Stimulated activated CD8-positive, alpha-beta memory T cell treated with anti-CD3 and anti-CD28 coated beads, Interleukin-15, amount 100 ng/mL, for 1 hour (primary cell): ENCODE results near the gene MTUS2.
"Not testable (repeated sequence)": the region's sequence is repeated elsewhere in the genome, so short reads cannot be mapped to it uniquely, and the experiment has no call there.

Experiments
- DNase-seq: peaks from one replicate; pipeline ENCODE4 v3.0.0-alpha.2; 2020; ENCODE audit warnings: low read depth

MTUS2 gene

GRCh38 chr13:29164116-29164515 is 344.0 kb downstream of the MTUS2 start:
- DNase-seq, result no peak

DNA sequence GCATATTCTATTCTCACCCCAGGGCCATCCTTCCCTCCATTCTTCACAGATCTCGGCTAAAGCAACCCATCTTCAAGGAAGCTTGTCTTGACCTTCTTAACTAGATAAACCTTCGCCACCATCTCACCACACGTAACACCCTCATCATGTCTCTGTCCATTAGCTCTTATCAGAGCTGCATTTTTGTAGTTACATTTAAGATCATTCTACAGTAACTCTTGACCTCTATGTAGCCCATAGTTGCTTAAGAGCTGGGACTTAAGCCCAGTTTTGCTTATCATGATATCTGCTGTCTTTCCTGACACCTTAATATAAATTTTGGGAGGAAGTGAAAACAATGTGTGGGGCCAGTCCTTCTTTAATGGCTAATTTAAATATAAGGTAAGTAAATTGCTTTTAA is 345.1 kb downstream of the MTUS2 start:
- DNase-seq, result no peak

- DNase-seq, result no peak
Measured at GRCh38 chr13:29165840-29166239, 345.7 kb downstream of the MTUS2 start.

- DNase-seq, result no peak
Measured at GRCh38 chr13:29170436-29171082, 350.4 kb downstream of the MTUS2 start.

GRCh38 chr13:29171244-29171643 is 351.1 kb downstream of the MTUS2 start:
- DNase-seq, result no peak

DNA sequence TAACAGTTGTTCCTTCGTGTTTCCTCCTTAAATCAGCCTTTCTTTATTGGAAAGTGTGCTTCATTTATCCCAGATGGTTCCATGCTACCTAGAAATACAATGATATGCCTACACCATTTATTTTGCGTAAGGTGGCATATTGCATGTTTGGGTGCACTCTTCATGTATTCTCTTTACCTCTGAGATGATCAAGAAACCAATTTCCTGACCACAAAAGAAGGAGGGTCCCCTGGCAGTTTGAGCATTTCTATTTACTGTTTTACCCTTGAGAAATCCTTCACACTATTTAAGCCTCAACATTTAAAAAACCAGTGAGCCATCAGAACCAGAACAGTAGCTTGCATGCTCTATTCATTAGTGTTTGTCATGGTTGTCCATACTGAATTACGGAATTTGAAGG is 354.0 kb downstream of the MTUS2 start:
- no peak for DNase-seq

DNA sequence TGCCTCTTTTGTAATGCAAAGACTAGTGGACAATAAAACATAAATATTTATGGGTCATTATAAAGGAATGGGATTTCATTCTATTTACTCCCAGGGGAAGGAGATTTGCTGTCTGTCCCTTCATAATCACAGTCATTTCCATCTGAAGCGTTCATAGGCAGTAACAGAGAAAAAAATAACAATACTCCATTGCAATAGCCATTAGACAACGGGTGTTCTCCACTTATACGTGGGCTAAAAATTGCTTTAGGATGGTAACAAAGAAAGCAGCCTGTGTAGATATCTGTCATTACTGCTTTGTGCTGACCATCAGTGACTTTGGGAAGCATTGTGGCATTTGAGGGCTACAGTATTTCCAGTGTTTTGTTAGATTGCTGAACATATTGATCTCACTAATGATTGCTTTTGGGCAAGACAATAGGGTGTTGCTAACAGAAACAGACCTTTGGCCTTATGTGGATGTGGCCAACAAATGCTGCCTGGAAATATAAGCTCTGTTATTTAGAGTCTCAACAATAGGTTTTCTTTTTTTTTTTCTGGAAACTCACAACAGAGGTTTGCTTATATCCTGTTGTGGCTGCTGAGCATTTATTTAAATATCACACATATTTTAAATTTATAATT is 355.2 kb downstream of the MTUS2 start:
- no peak for DNase-seq

DNA sequence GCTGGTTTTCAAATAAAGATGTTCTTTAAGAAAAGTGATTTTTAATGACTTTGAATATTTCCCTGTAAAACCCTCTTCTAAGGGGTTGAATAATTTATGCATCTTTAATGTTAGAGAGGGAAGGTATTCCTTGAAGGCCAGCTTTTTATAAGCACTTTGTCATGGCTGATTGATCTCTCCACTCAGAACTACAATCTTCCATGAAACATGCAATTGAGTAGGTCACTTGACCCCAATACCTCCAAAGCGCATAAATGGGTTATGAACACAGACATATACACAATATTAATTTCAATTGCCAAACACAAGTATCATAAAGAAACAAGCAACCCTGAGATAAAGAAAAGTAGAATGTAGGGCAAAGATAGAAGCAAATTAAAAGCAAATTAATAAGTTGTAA is 359.9 kb downstream of the MTUS2 start:
- DNase-seq, result no peak

DNA sequence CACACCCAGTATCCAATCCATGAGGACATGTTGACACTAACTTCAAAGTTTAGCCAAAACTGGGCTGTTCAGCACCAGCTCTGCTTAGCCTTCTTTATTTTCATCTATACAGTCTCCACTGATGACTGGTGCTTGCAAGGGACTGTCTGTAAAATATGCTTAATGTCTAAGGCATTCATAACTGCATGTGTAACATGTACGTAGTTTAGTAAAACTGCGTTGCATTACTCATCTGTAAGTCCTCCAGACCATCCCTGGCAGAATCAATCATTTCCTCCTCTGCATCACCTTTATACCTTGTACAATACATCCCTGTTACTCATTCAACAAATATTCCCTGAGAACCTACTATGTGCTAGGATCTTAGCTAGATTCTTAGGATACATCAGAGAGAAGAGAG is 362.1 kb downstream of the MTUS2 start:
- DNase-seq, result no peak

DNA sequence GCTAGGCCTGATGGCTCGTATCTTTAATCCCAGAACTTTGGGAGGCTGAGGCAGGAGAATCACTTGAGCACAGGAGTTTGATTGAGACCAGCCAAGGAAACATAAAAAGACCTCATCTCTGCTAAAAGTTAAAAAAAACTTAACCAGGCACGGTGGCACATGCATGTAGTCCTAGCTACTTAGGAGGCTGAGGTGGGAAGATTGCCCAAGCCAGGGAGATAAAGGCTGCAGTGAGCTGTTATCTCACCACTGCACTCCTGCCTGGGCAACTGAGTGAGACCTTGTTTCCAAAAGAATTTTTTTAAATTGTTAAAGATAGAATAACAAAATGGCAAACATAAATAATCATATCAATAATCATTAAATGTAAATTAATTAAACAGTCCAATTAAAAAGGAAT is 365.8 kb downstream of the MTUS2 start:
- DNase-seq, result no peak

DNA sequence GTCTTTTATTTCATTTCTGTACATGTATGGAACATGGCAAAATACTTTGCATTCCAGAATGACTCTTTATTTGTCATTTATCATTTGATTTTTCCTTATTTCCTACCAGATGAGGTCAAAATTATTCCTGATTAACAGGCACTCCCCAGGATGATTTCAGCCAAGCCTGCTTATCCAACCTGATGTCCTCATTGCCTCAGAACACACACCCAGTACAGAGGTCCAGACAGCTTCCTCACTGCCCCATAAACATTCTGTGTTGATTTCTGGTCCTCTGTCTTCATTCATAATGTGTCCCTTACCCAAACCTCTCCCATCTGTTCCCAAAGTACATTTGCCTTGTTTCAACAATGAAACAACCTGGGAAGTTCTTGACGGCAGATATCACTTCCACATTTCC is 367.4 kb downstream of the MTUS2 start:
- no peak for DNase-seq

GRCh38 chr13:29190298-29190697 is 370.2 kb downstream of the MTUS2 start:
- no peak for DNase-seq

DNA sequence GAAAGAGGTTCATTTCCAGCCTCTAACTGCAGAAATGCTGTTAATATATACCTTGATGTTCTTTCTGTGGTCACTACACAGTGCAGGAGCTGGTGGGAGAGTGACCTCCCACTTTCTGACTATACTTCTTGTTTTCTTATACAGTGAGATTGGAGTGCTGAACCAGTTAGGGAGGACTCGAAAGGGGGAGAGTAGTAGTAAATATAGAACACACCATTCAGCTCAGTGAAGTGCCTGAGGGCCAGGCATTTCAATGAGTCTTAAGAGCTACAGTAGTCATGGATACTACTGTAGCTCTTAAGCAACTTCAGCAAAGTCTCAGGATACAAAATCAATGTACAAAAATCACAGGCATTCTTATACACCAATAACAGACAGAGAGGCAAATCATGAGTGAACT is 372.9 kb downstream of the MTUS2 start:
- DNase-seq, result no peak

DNA sequence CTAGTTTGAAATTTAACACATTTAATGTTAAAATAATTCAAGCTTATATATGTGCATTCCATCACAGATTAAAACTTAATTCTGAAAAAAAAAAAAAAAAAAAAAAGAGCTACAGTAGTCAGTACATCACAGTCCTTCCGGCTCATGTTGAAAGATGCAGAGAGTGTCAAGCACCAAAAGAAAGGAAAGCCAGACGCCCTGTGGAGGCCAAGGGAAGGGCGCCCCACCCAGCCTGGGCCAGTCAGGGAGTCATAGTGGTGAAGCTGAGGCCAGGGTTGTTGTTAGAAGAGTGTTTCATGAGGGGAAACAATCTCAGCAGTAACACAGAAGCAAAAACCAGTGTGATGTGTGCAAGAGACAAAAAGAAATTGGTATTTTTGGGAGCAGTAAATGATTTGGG is 375.3 kb downstream of the MTUS2 start:
- no peak for DNase-seq

DNA sequence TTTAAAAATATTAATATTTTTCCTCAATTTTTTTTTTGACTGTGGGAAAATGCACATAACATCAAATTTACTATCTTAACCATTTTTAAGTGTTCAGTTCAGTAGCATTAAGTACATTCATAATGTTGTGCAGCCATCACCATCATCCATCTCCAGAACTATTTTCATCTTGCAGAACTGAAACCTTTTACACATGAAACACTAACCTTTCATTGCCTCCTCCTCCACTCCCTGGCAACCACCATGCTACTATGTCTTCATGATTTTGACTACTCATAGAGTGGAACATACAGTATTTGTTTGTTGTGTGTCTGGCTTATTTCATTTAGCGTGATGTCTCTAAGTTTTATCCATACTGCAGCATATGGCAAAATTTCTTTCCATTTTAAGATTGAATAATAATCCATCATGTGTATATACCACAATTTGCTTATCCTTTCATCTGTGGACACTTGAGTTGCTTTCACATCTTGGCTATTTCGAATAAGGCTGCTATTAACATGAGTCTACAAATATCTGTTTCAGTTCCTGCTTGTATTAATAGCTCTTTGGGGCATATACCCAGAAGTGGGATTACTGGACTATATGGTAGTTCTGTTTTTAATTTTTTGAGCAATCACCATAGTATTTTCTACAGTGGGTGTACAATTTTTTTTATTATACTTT is 376.4 kb downstream of the MTUS2 start:
- DNase-seq, result no peak

DNA sequence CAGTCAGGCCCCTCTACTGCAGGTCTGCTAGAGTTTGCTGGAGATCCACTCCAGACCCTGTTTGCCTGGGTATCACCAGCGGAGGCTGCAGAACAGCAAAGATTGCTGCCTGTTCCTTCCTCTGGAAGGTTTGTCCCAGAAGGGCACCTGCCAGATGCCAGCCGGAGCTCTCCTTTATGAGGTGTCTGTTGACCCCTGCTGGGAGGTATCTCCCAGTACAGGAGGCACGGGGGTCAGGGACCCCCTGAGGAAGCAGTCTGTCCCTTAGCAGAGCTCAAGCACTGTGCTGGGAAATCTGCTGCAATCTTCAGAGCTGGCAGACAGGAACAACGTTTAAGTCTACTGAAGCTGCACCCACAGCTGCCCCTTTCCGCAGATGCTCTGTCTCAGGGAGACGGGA is 382.6 kb downstream of the MTUS2 start:
- not testable (repeated sequence) for DNase-seq

DNA sequence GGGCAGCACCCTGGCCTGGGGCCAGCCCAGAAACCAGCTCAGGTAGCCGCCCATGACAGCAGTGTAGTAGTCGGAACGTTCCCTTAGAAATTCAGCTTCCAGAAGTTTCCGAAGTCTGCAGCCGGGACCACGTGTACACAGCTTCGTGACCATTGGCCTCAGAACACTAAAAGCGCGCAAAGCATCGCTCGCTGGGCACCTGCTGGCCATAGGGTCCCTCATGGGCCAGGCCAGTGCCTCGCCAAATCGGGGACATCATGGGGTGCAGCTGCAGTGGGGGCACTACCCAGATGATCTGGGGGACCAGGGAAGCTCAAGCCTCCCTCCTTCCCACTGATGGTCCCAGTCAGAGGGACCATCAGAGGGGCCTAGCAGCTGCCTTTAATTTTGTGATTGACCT is 384.5 kb downstream of the MTUS2 start:
- DNase-seq, result no peak

GRCh38 chr13:29210676-29211075 is 390.5 kb downstream of the MTUS2 start:
- no peak for DNase-seq

GRCh38 chr13:29211162-29211561 is 391.0 kb downstream of the MTUS2 start:
- not testable (repeated sequence) for DNase-seq

GRCh38 chr13:29222458-29222857 is 402.3 kb downstream of the MTUS2 start:
- no peak for DNase-seq

DNA sequence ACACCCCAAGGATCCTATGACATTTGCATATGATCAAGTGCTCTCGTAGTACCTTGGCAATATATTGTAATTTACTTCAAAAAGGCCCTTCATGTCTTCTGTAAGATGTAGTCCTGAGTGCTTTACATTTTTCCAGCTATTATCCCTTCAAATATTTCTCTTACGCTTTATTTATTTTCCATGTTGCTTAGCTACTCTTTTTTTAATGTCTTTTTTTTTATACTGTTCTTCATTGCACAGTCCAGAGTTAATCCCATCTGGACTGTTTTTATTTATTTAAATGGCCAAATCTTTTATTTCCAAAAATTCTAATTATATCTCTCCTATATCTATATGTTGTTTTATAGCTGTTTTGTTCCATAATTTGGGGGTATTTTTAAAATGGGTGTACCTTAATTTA is 404.1 kb downstream of the MTUS2 start:
- no peak for DNase-seq

DNA sequence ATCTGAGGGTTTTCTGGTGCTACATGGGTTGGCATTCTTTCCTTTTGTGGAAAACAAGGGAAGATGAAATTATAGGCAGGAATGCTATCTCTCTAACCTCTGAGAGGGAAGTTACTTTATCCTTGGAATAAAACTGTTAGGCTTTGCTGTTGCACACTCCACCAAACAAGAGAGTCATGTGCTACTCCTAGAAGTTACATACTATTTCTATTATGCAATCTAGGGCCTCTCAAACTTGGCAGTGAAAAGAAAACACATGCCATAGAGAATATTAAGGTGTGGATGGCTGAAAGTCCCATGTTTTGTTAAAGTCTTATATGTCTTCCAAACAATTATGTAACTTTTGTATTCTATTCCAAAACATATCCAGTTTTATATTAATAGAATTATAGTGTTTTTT is 407.4 kb downstream of the MTUS2 start:
- DNase-seq, result no peak

DNA sequence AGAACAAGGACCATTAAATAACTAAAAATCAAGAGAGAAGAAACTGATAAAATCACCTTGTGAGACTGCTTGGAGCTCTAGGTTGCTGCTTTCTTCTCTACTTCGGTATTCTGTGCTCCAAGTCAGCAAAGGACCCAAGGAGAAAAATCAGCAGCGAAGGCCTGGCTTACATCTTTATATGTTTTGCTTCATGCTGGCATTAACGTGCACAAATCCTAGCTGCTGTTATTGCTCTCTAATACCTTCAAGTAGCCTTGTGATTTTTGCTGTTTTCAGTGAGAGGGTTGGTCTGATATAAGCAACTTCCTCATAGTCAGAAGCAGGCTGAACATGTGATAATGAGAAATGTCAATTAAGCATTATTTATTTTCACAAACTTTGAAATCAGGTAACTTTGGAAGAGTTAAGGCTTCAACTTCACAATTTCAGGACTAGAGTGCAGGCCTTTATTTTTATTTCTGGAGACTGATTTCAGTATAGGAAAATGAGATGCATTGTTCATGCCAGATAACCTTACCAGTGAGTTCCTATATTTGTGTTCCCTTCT is 410.2 kb downstream of the MTUS2 start:
- DNase-seq, result no peak
